ENCODE data around the gene NHLRC3.

DNA sequence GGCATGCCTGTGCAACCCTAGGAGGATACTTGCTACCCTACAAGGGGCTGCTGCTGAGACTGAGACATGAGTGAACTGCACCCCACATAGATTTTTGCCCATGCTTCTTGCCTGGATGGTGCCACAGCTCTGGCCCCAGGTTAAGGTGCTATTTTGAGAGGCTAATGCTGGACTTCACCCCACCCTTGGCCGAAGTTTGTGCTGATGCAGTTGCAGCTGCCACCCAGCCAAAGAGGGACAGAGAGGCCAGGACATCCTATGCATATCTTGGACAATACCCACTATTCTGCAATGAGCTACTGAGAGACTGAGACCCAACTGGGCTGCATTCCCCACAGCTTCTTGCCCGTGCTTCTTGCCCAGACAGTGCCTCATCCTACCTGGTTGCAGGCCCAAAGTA lies 34.6 kb downstream of the NHLRC3 start:
- TF ChIP-seq POLR2A (IDR thresholded peaks at IDR 0.05) (no peak), CTCF (IDR thresholded peaks at IDR 0.05) (no peak)
